DMS53 (cell line): ENCODE measurements around the gene SYTL2.
"Not testable (repeated sequence)": the region's sequence is repeated elsewhere in the genome, so short reads cannot be mapped to it uniquely, and the experiment has no call there.

Experiments used
- DNase-seq: peaks from one replicate; lab custom pipeline; 2025; lab: John Stamatoyannopoulos, UW

SYTL2 gene

GRCh38 chr11:85791409-85791990 is 19.4 kb downstream of the SYTL2 start:
- DNase-seq, result no peak

GRCh38 chr11:85787809-85788760 is 22.9 kb downstream of the SYTL2 start:
- DNase-seq, result peak; percentile 77

GRCh38 chr11:85787168-85787567 is 23.8 kb downstream of the SYTL2 start:
- no peak for DNase-seq

- DNase-seq, result no peak
Observed at GRCh38 chr11:85784480-85785265, 26.3 kb downstream of the SYTL2 start.

- no peak for DNase-seq
Observed at GRCh38 chr11:85783758-85784157, 27.2 kb downstream of the SYTL2 start.

- DNase-seq, result not testable (repeated sequence)
Observed at GRCh38 chr11:85780780-85781517, 30.0 kb downstream of the SYTL2 start.

- DNase-seq, result no peak
Observed at GRCh38 chr11:85779956-85780640, 30.8 kb downstream of the SYTL2 start.

- peak; percentile 56 for DNase-seq
Observed at GRCh38 chr11:85777603-85777972, 33.4 kb downstream of the SYTL2 start.

- DNase-seq, result no peak
Observed at GRCh38 chr11:85776951-85777602, 33.9 kb downstream of the SYTL2 start.

GRCh38 chr11:85774256-85775101 is 36.5 kb downstream of the SYTL2 start:
- DNase-seq, result peak; percentile 82

- no peak for DNase-seq
Observed at GRCh38 chr11:85772695-85773094, 38.2 kb downstream of the SYTL2 start.

- DNase-seq, result no peak
Observed at GRCh38 chr11:85771568-85771967, 39.4 kb downstream of the SYTL2 start.

GRCh38 chr11:85769771-85770170 is 41.2 kb downstream of the SYTL2 start:
- DNase-seq, result no peak

- no peak for DNase-seq
Observed at GRCh38 chr11:85768473-85769146, 42.3 kb downstream of the SYTL2 start.

- no peak for DNase-seq
Observed at GRCh38 chr11:85767246-85767945, 43.5 kb downstream of the SYTL2 start.

GRCh38 chr11:85766721-85767161 is 44.2 kb downstream of the SYTL2 start:
- DNase-seq, result no peak

- DNase-seq, result no peak
Observed at GRCh38 chr11:85764796-85765195, 46.1 kb downstream of the SYTL2 start.

GRCh38 chr11:85762226-85762625 is 48.7 kb downstream of the SYTL2 start:
- DNase-seq, result no peak

GRCh38 chr11:85759915-85760314 is 51.0 kb downstream of the SYTL2 start:
- DNase-seq, result no peak
